K562 (cell line): ENCODE measurements around the gene ARMC6. TPM values are rescaled to one million over a fixed set of nuclear protein-coding genes. Genes with fewer than 3 reads are reported as not detected.

Experiments used
- ATAC-seq: fragments of 200-7000 bp; cut with Tn5 transposase; 3 replicates; pipeline ENCODE4 v1.9.1; 2020; ENCODE audit warnings: moderate library complexity
- BruUV-seq: library from RNA; stranded (reverse); fragments of 400-500 nt; replicated peaks from 2 replicates; lab custom pipeline; 2021; lab: Mats Ljungman, UMichigan
- CTCF ChIA-PET: fragments of 300-600 bp; formaldehyde crosslinking; extraction: SDS; loops from one replicate; lab custom pipeline; 2021; ENCODE audit warnings: low intra/inter-chr PET ratio; lab: Yijun Ruan, JAX
- POLR2A ChIA-PET: fragments of 300-600, 350-650 bp; sonication (Branson Sonifier 250); formaldehyde crosslinking; extraction: SDS; loops from one replicate; lab custom pipeline; 2021; ENCODE audit warnings: antibody characterized with exemption, inconsistent platforms; lab: Yijun Ruan, JAX
- DNase-seq, 4 experiments: peaks; one replicate each; pipeline versions ENCODE4 v3.0.0 to v3.0.0-alpha.2; 2011 to 2018; ENCODE audit warnings: low spot score in 3 of 4, mixed read lengths in 3 of 4; ENCODE audit errors: extremely low read depth in 1 of 4
- FAIRE-seq: peaks from 2 replicates; lab custom pipeline; 2011; peaks lifted over from hg19 to GRCh38; lab: Jason Lieb, UNC
- H2AFZ ChIP-seq: 2 replicates; pipeline ENCODE4 v1.6.0; 2011; ENCODE audit warnings: low read depth, low read length, control low read depth, inconsistent platforms
- H3K27ac ChIP-seq: fragments of 200-600 bp; 3 replicates; pipeline ENCODE4 v1.8.0; 2011; ENCODE audit warnings: low read depth, mild to moderate bottlenecking, control low read depth, inconsistent platforms, low read length, moderate library complexity, mixed read lengths; ENCODE audit errors: extremely low read depth
- H3K27me3 ChIP-seq, 2 experiments: fragments of 300-600 bp in 1 of 2; 2 replicates in 1 of 2; 3 replicates in 1 of 2; pipeline versions ENCODE4 v1.6.0 to v1.8.0; 2011; ENCODE audit warnings: inconsistent platforms in 2 of 2, low read length in 2 of 2, mild to moderate bottlenecking in 1 of 2, mixed read lengths in 1 of 2, moderate library complexity in 1 of 2; ENCODE audit not compliant: control insufficient read depth in 2 of 2, insufficient read depth in 2 of 2
- H3K36me3 ChIP-seq: fragments of 300-600 bp; 3 replicates; pipeline ENCODE4 v1.8.0; 2011; ENCODE audit warnings: mild to moderate bottlenecking, low read length, inconsistent platforms; ENCODE audit not compliant: control insufficient read depth, insufficient read depth
- H3K4me1 ChIP-seq, 2 experiments: fragments of 200-600 bp in 1 of 2; replicated peaks in 1 of 2; 2 replicates in 1 of 2; 3 replicates in 1 of 2; pipeline versions ENCODE4 v1.5.1 to v1.8.0; 2011; ENCODE audit warnings: inconsistent platforms in 2 of 2, low read length in 2 of 2, mild to moderate bottlenecking in 1 of 2, mixed read lengths in 1 of 2, moderate library complexity in 1 of 2; ENCODE audit not compliant: control insufficient read depth in 2 of 2, insufficient read depth in 2 of 2
- H3K4me2 ChIP-seq: 2 replicates; pipeline ENCODE4 v1.6.1; 2011; ENCODE audit warnings: low read length, control low read depth, inconsistent platforms, mixed read lengths; ENCODE audit not compliant: insufficient read depth
- H3K4me3 ChIP-seq: fragments of 200-600 bp; sonication (generic), shearing (Covaris generic); 2 replicates; pipeline ENCODE4 v1.5.1; 2016; ENCODE audit warnings: control low read depth, inconsistent platforms
- H3K79me2 ChIP-seq: fragments of 200-600 bp; 3 replicates; pipeline ENCODE4 v1.8.0; 2011; ENCODE audit warnings: low read length, inconsistent platforms; ENCODE audit not compliant: control insufficient read depth, insufficient read depth
- H3K9ac ChIP-seq, 2 experiments: 2 replicates each; pipeline versions ENCODE4 v1.6.0 to v1.6.1; 2011; ENCODE audit warnings: low read depth in 2 of 2, low read length in 2 of 2, control low read depth in 1 of 2, inconsistent platforms in 1 of 2, mild to moderate bottlenecking in 1 of 2, mixed read lengths in 1 of 2; ENCODE audit not compliant: insufficient read depth in 1 of 2
- H3K9me1 ChIP-seq: one replicate; pipeline ENCODE4 v1.6.0; 2011; ENCODE audit warnings: inconsistent platforms, mild to moderate bottlenecking, low read length, moderate library complexity; ENCODE audit not compliant: control insufficient read depth, insufficient read depth
- H3K9me3 ChIP-seq: replicated peaks from 2 replicates; pipeline ENCODE4 v1.5.1; 2011; ENCODE audit warnings: low read depth, low read length, inconsistent platforms; ENCODE audit not compliant: control insufficient read depth, insufficient read depth
- H4K20me1 ChIP-seq: replicated peaks from 2 replicates; pipeline ENCODE4 v1.6.1; 2011; ENCODE audit warnings: low read length, inconsistent platforms, mixed read lengths; ENCODE audit not compliant: control insufficient read depth, insufficient read depth
- LARP7 ChIP-seq: fragments of 450-650 bp; IDR thresholded peaks from 2 replicates; pipeline ENCODE4 v1.6.1; 2016
- ZFP91 ChIP-seq: sonication (generic); formaldehyde crosslinking; IDR thresholded peaks from 2 replicates; pipeline ENCODE4 v1.8.0; 2022; ENCODE audit warnings: mild to moderate bottlenecking, missing genetic modification reagents
- ZNF384 ChIP-seq: IDR thresholded peaks from 2 replicates; pipeline ENCODE4 v1.6.1; 2012; ENCODE audit warnings: low read depth, low read length, improper control_type of control experiment
- WGBS: fragments of 100-300 bp; shearing (Covaris generic); methylation state at CpG from one replicate; pipeline ENCODE4 v1.1.6; 2016; ENCODE audit warnings: low coverage, mixed read lengths; ENCODE audit not compliant: insufficient coverage; ENCODE audit errors: missing lambda C conversion rate; 5-methylcytosine and 5-hydroxymethylcytosine counted together
- in situ Hi-C: fragments of 300-500 bp; cut with MboI; formaldehyde crosslinking; loops from 4 replicates; pipeline ENCODE4 v1.15.0; 2018; ENCODE audit warnings: inconsistent platforms, mixed read lengths
- intact Hi-C: fragments of 100-400 bp; cut with micrococcal nuclease; formaldehyde crosslinking; loops from 2 replicates; pipeline ENCODE4 v1.14.2; 2022
- polyA plus RNA-seq, 8 experiments: library from polyadenylated mRNA; depleted of rRNA in 4 of 8; stranded (reverse) in 5 of 8; unstranded in 3 of 8; fragments of >200 nt; fragmentation: Nextera tagmentation in 2 of 8; fragmentation: Illumina TruSeq in 1 of 8; extraction: Ambion mirVana in 2 of 8; extraction: Trizol in 1 of 8; gene quantifications; 2 replicates each; pipeline versions ENCODE4 v1.2.1 to v1.2.3, GENCODE V29; 2011 to 2014; ENCODE audit warnings: inconsistent platforms in 1 of 8, missing spikeins in 1 of 8
- total RNA-seq, 7 experiments: library from RNA; depleted of rRNA in 6 of 7; stranded (reverse); fragments of >200 nt in 6 of 7; fragmentation: Illumina TruSeq in 2 of 7; extraction: Trizol in 2 of 7; gene quantifications; 2 replicates each; pipeline versions ENCODE4 v1.2.1 to v1.2.3, GENCODE V29; 2011 to 2021; ENCODE audit warnings: low replicate concordance in 1 of 7

ARMC6 gene
- total and polyA plus RNA-seq, 9 of the 15 experiments (the other 6 are each of a cell fraction or from before 2014, with no cell fraction given) = 2.1 to 93.4 (median 63.6) TPM

- ChIA-PET CTCF (no interaction called here), POLR2A (interaction anchor here (0.9 to 1.0 kb wide), 2 partner anchors 9 kb away, joined by 3 to 4 read pairs; no protein-coding TSS in a partner anchor)
- intact Hi-C loops = no loop called here
- H3K4me2 ChIP-seq = no peak overlapping the region
- H3K4me3 ChIP-seq = no peak overlapping the region
- peaks cover 16 to 21% of the 10 kb centered on the region in 2 experiments; a peak in 4 of 5 replicates for H3K4me1 ChIP-seq
- H2AFZ ChIP-seq = no peak overlapping the region
- no peaks in the 10 kb centered on the region for H3K9me1 ChIP-seq
- DNase-seq (no peak), ATAC-seq (no peak), FAIRE-seq (no peak)
- peaks cover 24% of the 10 kb centered on the region; the same call in 2 of the 3 replicates for H3K36me3 ChIP-seq
- WGBS = 84% methylated on average over 11 of the region's 11 CpGs
- no peaks in the 10 kb centered on the region; the same call in 1 of the 2 replicates for H4K20me1 ChIP-seq
- no peaks in the 10 kb centered on the region for H3K9me3 ChIP-seq
- H3K9ac ChIP-seq = peak overlapping the region in 1 of 2 experiments; percentile 84; a peak in 1 of 4 replicates
- in situ Hi-C loops = no loop called here
- TF ChIP-seq ZNF384 = peak; percentile 46
- TF ChIP-seq LARP7 = no peak
- TF ChIP-seq ZFP91 (CRISPR knock-in tag) = peak; percentile 60; the same call in 1 of the 2 replicates
- H3K27ac ChIP-seq = peak overlapping the region; percentile 45; the same call in 1 of the 3 replicates
- H3K79me2 ChIP-seq = peaks cover 69% of the 10 kb centered on the region
- H3K27me3 ChIP-seq = no peaks in the 10 kb centered on the region
- BruUV-seq = no TSS peak
Observed at GRCh38 chr19:19068659-19069654, 35.6 kb downstream of the ARMC6 start.
